EL (cell line): ENCODE data around the gene ANKRD31.

Source experiments
- DNase-seq: peaks from one replicate; pipeline ENCODE4 v3.0.0-alpha.2; 2016

ANKRD31 gene

GRCh38 chr5:75057561-75057960 lies 179.1 kb downstream of the ANKRD31 start:
- no peak for DNase-seq

DNA sequence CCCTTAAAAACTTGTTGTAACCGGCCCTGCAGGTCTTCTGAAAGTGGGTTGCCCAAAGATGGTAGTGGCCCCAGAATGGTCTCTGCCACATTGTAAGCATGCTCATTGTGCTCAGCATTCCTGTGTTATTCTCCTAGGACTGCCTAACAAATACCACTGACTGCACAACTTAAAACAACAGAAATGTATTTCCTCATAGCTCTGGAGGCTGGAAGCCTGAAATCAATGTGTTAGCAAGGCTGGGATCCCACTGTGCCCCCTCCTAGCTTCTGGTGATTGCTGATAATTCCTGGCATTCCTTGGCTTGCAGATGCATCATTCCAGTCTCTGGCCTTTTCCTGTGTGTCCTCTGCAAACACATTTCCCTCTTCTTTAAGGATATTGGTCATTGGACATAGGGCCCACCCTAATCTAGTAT lies 180.9 kb downstream of the ANKRD31 start:
- peak; percentile 89 for DNase-seq

DNA sequence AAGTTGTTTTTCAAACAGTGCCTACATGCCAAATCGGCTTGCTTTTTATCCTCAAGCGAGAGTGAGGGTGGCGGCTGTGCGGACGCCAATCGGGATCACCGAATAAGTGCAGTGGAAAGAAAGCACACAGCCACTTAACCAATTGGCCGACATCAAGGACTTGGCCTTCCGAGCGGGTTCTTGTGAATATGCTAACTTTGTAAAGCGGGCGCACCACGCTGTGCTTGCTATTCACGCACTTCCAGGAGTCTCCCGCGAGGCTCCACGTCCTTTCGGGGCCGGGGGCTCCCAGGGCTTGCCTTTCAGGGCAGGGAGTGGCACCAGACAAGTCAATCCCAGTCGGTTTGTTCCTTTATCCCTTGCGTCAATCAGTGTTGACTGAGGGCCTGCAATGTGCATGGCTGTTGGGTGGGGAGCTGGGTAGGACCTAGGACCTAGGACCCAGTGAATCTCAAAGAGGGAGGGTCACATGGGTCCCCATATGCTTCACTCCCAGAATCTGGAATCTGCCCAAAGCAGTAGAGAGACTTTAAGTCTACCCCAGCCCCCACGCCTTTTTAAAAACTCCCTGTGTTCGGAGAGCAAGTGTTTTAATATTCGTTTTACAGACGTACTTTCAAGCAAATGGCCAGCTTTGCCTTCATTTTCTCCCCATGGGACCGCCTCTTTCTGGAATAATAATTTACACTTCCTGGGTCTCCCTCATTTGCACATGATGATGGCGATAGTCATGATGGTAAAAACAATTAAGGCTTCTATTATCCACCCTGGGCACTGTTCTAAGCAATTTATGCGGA lies 182.3 kb downstream of the ANKRD31 start:
- DNase-seq = peak; percentile 59

DNA sequence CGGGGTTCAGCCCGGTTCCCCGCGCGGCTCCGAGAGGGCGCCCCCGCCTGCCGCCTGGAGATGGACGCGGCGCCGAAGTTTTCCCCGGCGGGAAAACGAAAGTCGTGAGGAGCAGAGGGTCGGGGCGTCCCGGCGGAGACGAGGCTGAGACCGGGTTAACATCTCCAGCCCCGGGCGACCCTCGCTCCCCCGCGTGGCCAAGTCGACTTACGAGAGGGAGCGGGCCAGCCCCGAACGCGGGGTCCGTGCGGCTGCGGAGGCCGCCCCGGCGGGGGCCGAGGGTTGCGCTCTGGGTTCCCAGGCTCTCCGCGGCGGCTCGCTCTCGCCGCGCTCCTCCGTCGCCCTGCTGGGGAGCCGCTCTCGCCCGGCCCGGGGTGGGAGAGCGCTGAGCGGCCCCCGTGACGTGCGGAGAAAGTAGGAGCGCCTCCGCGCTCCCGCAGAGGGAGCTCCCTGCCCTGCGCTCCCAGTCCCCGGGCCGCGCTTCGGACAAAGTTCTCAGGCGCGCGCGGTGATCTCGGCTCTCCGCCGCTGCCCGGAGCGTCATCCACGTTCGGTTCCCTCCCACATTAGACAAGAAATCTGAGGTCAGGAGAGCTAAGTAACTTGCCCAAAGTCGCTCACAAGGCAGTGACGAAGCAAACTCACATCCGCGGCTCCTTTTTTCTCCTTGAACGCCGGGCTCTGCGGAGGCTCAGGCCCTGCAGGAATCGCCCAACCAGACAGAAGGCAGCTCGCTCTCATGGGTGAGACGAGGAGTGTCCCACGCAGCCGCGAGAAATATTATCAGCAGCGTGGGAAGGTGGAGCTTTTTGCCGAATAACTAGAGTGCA lies 183.2 kb downstream of the ANKRD31 start:
- peak; percentile 84 for DNase-seq

- DNase-seq = no peak
These were observed 183.7 kb downstream of the ANKRD31 start for GRCh38 chr5:75053054-75053303.

- DNase-seq = peak; percentile 71
These were observed 184.3 kb downstream of the ANKRD31 start, which contains the start of gene GCNT4 for GRCh38 chr5:75052192-75053053. GCNT4 (minus strand) TSS chr5:75052558; CDS start chr5:75030037, 22,521 bp downstream.

DNA sequence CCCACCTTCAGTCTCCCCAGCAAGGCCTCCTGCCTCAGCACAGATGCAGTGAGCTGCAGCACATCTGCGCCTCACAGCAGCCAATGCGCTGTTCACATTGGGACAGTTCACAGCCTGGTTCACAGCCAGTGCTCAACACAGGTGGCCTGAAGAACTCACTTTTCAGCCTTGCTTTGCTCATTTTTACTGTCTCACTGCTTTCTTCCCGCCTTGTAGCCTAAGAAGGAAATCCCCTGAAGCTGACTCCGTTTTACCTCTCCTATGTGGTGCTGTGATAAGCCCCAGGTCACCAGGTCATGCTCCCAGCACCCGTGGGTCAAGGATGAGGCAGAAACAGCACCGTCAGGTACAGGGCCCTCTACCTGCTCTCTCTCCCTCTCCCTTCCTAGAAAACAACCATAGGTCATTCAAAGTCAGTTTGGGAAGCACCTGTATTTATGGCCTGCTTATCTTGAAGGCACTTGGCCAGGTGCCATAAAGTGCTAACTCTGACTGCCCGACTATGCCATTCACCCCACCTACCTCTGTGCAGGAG lies 185.4 kb downstream of the ANKRD31 start:
- no peak for DNase-seq

DNA sequence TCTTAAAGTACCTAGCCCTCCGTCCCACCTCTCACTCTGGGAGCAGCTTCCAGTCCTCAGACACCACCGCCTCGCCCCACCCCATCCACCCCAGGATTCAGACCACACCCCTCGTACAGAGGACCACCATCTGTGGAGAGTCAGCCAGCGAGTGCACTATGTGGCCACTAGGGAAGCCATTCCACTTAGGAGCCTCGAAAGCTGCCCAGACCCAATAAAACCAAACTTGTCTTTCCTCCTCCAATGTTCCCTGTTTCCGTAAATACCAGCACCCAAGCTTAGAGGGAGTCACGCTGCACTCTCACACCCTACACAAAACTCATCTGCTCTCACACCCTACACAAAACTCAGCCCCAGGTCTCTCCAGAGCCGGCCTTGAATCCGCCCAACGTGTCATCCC lies 186.3 kb downstream of the ANKRD31 start:
- DNase-seq = peak; percentile 46

GRCh38 chr5:75049456-75050351 lies 187.0 kb downstream of the ANKRD31 start:
- peak; percentile 74 for DNase-seq

- DNase-seq = peak; percentile 36
These were observed 188.2 kb downstream of the ANKRD31 start for GRCh38 chr5:75048457-75048953.

GRCh38 chr5:75047356-75047755 lies 189.3 kb downstream of the ANKRD31 start:
- DNase-seq = no peak

- no peak for DNase-seq
These were observed 190.1 kb downstream of the ANKRD31 start for GRCh38 chr5:75046366-75047142.

DNA sequence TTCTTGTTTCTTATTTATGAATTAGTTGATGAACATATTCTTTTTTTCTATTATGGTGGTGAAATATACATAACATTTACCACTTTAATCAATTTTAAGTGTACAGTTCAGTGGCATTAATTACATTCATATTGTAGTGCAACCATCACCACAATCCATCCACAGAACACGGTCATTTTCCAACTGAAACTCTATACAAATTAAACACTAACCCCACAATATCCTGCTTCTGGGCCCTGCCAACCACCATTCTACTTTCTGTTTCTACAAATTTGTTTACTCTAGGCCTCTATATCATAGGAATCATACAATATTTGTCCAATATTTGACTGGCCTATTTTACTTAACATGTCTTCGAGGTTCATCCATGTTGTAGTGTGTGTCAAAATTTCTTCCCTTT lies 191.6 kb downstream of the ANKRD31 start:
- DNase-seq = no peak

DNA sequence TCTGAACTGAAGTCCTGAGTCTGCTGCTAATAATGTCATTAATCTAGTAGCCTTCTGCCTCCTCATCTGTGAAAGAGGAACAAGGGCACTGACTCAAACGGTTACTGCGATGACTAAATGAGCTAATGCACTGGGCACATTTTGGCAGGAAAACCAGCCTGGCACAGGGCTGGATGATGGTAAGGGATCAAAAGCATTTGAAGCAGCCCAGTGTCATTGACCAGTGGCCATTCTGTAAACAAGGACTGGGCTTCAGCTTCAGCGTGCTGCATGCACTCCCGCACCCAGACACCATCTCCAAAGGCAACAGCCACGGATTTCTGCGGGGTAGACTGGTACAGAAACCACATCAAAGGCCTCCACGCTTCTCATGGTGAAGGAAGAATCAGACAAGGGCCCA lies 192.3 kb downstream of the ANKRD31 start:
- no peak for DNase-seq

DNA sequence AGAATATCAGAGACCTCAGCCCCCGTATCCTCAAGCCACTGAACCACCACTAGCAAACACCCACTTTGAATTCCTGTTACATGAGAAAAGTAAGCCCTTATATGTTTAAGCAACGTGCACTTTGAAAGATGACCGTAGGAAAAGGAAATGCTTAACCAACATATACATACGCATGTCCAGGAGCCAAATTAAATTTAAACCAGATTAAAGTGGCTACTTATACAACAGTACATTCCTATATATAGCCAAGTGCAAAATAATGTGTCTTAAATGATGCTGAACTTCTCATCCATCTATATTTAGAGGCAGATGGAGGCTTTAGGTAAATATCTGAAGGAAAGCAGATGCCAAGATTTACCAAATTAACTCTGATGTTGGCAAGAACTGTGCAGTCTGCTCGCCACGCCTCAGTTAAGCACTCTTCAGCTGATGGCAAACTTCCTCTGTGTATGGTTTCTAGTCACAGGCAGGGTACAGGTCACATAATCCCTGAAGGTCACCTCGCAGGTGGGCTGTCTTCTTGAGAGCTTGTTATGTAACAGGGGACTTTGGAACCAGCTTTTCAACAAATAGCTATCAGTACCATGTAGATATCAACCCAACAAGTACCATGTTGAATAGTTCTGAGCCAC lies 192.9 kb downstream of the ANKRD31 start:
- DNase-seq = no peak

DNA sequence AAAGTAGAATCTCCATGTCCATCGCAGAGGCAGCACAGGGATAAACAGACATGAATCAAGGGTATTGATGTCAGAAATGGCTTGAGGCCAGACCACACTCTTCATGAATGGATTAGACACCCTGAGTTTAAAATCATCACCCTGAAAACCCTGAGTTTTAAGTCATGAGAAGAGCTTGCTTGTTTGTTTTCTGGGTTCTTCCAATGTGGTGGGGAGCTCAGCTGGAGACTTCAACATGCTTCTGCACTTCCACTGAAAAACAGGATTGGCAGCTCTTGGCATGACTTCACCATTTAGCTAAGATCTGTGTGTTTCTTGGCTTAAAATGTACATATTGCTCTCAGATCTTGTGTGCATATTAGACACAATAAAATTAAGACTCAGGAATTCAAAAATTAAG lies 194.2 kb downstream of the ANKRD31 start:
- DNase-seq = no peak

DNA sequence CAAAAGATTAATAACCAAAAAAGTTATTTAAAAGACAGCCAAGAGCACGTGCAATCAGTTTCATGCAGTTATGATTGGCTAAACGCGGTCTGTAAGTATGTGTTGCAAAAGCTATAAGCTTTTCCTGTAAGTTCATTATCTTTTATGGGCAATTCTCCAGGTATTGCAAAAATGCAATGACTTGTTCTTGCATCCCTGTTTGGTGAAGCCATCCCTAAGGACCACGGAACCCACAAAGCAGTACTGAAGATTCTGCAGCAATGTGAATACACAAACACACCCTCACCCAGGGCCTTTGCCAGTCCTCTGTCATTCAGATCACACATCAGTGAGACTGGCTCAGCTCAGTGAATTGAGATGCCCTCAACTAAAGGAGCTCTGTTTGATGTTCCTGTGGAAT lies 195.7 kb downstream of the ANKRD31 start:
- peak; percentile 49 for DNase-seq

DNA sequence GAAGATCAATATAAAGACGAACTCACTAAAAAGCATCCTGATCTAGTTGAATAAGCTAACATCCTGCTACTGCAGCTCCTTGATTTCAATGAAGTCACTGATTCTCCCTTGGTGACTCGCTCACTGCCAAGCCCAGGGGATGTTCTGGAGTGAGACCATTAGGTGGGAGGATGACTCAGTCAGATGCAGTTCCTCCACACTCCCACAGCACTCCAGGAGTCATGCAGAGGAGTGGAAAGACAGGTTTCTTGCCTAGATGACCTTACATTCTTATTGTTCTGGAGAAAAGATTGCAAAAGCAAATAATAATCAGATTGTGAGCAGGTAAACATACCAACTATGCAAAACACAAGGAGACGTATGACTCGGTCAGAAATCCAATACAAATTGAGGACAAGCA lies 199.6 kb downstream of the ANKRD31 start:
- peak; percentile 83 for DNase-seq

DNA sequence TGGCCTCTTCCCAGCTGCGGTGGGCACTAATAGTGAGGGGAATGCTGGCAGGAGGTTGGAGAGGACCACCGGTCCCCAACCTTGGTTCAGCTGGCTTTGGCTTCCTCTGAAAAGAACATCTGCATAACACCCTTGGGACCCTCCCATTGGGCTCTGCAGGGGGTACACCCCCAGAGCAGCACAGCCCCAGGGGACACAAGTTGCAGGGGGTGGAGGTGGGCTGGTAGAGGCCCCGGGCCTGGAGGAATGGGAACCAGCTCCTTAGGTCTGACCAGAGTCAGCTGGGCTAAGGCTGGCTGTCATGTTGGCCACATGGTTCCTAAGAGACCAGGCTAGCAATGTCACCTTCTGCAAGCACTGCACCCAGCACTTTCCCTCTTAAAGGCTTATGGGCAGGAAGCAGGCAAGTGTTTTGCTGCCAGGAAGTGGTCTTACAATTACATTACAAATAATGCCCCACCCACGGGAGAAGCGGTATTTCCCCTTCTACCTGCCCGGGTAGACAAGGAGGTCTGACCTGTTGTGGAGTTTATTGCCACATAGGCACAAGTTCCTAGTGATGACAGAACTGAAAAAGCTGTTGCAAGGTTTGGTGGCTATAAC lies 202.4 kb downstream of the ANKRD31 start:
- no peak for DNase-seq

GRCh38 chr5:75031366-75031765 lies 205.3 kb downstream of the ANKRD31 start:
- DNase-seq = no peak
